NCI-H446 treated with DMSO at 0.1 percent for 48 hours (cell line): Measurements from ENCODE around the gene KLC1.

Experiments used
- DNase-seq: peaks from one replicate; lab custom pipeline; 2025; lab: John Stamatoyannopoulos, UW

Gene KLC1

DNA sequence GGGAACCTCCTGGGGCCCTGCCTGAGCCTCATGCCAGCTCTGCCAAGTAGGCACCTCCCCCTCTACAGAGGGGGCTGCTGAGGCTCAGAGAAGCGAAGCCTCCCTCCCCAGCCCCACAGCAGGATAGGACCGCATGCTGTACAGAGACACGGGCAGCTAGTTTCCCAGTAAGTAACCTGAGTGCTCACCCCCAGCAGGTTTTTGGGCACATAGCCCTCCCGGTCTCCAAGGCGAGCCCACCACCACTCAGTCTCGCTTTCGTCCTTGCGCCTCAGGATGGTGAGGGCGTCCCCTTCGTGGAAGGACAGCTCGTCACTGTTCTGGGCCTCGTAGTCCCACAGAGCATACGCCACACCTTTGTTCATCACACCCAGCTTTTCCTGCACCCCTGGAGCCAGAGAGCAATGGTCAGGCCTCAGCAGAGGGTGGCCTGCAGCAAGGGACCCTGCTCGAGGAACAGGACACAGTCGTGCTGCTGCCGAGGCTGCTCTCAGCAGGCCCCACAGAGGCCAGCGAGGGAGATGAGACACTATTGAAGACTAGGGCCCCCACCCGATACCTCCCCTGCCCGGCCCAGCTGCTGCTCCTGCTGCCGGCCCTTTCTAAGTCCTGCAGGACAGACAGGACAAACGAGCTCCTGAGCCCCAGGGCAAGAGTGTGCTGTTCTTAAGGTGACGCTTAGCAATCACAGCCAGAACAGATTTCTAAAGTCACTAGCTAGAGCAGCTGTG, 107.0 kb downstream of the KLC1 start:
- no peak for DNase-seq

DNA sequence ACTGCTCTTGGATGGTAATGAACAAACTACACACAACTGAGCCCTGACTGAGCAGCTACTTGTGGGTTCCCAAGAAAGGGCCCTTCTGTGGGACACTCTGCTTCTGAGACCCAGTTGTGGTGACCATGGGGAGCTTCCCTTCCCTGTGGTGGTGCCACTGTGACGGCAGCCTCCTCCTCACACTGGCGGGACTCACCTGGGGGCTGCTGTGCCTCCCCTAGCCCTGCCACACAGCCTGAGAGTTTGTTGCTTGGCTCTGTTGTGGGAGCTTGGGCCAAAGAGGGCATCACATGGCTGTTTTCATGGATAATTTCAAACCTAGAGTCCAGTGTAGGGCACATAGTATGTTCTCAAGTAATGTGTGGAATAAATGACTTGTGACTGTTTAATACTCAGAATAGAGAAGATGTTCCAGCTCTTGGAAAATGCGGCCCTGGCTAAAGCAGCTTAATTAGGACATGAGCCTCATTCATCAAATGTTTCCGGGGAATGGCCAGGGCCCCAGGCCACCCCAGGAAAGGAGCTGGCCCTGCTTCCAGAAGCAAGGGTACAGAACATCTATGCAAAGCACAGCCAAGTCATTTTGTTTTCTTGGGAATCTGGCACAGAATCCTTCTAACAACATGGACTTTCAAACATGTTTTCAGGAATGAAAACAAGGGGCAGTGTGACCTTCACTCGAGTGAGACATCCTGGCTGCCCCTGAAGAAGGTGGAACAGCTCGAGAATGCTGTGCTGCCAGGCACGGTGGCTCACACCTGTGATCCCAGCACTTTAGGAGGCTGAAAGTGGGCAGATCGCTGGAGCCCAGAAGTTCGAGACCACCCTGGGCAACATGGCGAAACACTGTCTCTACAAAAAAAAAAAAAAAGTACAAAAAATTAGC, 107.8 kb downstream of the KLC1 start:
- DNase-seq: no peak

DNA sequence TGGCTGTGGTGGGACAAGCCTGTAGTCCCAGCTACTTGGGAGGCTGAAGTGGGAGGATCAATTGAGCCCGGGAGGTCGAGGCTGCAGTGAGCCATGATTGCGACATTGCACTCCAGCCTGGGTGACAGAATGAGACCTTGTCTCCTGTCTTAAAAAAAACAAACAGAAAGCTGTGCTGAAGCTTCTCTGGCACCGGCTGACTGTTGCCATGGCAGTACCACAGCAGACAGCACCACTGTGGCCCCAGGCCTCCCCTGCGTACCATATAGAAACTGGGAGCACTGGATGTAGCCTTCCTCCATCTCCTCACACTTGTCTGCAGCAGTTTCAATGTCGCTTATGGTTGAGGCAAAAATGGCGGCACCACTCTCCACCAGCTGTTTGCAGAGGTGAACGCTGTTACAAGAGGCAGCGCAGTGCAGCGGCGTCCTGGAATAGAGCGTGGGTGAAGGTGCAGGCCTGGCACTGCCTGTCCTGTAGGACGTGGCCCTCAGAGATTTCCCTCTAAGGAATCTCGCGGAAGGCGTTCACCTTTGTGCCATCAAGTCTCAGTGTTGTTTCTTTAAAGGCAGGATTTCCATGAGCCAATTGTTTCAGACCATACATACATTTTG, 108.5 kb downstream of the KLC1 start:
- no peak for DNase-seq

DNA sequence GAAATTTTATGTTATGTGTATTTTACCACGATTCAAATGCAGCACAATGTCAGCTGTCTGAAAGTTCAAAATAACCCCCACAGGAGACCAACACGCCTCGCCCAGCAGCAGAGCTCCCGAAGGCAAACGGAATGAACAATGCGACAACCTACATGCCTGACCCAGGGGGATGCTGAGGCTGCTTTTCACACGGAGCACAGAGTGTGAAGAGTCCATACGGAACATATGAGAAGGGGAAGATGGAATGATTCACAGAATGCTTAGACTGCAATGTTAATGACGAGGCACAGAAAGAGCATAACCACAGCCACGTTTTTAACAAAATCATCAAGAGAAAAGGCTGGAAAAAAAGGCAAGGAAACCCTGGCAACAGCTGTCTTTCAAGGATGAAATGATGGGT, 109.2 kb downstream of the KLC1 start:
- DNase-seq: no peak

DNA sequence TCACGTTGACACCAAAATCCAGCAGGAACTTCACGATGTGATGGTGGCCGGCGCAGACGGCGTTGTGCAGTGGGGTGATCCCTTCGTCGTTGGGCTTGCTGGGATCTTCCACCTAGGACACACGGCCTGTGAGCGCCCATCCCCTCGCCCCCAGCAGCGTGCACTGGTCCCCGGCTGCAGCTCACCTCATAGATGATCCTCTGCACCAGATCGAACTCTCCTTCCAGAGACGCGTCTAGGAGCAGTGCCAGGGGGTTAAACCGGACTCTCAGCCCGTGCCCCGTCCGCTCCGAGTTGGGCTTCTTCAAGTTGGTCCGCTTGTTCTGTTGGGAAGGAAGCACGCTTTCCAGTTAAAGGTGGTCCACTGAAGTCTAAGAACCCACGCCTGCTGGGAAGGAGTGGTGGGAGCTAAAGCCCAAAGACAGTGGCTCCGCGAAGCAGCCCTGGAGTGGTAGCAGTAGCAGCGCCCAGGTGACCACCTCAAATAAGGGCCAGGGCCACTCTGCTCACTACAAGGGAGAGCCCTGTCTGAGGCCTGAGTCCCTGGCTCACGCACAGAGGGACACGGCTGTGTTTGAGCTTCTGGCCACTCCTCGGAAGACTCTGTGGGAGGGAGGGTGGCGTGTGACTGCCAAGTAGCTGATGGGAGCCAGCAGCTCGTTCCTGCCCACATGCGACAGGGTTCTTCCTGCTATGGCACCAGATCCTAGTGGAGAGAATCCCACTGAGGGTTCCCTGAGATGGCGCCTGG, 109.9 kb downstream of the KLC1 start:
- DNase-seq: no peak

DNA sequence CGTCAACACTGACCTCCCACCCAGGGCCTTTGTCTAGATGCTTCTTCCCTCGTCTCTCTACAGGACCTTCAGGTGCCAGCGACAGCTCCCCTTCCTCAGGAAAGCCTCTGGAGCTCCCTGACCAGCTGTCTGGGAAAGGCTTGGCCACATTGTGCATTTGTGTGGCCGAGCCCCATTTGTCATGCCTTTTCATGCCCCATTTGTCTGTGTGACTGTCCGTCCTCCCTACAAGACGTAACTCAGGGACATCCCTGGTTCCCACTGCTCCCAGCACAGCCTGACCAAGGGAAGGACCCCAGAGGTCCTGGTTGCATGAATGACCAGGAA, 110.4 kb downstream of the KLC1 start:
- no peak for DNase-seq

DNA sequence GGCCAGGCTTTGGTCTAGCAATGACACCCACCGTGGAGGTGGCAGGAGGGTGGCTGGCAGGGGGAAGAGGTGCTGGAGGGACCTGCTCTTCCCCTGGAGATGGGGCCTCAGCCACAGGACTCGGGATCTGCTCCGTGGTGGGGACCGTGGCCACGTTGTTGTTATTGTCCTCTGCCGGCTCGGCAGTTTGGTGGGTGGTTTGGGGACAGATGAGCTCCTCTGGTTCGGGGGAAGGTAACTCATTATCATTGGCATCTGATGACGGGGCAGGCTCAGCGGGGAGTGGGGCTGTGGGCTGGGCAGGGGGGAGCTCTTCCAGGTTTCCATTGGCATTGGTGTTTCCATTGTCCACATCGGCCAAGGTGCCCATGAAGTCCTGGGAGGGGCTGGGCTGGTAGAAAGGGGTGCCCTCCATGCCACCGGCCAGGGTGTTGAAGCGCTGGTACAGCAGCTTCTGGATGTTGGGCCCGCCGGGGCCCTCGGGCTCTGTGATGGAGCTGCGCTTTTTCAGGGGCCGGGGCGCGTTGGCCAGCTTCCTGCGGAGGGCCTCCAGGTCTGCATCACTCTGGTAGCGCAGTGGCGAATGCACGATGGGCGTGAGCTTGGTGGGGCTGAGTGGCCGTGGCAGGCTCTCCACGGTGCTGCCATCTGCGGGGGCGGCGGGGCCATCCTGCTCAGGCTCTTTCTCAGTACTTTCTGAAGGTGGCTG, 110.9 kb downstream of the KLC1 start:
- no peak for DNase-seq

DNA sequence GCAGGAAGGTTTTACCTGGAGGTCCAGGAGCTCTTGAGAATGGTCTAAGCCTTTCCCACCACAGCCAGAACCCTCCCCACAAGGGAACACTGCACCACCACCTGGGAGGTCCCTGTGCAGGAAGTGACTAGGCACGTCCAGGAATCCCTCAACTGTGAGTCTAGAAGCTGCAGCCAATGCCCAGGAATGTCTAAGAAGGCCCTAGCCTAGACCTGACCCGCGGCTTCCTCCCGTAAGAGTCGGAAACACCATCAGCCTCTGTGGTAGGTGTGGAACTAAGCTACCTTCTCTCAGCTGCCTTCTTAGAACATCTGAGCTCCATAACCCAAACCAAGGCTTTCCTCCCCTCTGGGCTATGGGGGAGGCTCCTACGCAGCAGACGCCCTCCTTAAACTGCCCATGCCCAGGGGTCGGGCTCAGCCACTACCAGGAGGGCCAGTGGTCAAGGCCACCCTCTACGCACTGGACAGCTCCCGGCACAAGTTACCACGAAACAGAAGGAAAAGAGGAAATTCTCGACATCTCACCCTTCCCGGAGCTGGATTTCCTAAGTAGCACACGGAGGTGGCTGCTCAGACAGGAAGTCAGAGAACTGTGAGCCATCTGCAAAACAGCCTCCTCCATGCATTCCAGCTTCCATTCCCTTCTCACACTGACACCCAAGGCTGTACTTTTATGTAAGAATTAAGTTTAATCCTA, 112.1 kb downstream of the KLC1 start:
- no peak for DNase-seq

DNA sequence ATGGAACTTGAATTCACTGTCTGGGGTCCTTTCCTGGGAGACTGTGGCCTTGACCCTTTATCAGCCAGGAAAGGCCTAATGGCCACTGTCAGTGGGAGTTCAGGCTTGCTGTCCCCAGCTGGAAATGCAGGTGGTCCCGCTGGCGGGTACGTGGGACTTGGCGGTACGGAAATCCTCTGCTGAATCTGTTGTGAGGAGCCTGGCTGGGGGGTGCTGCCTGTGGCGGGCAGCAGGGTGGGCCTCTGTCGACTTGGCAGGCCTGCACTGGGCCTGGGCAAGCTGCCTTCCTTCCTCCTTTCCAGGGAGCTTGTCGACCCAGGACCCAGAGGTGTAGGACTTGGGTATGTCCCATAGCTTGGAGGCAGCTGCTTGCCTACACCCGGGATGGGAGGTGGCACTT, 112.9 kb downstream of the KLC1 start:
- no peak for DNase-seq

DNA sequence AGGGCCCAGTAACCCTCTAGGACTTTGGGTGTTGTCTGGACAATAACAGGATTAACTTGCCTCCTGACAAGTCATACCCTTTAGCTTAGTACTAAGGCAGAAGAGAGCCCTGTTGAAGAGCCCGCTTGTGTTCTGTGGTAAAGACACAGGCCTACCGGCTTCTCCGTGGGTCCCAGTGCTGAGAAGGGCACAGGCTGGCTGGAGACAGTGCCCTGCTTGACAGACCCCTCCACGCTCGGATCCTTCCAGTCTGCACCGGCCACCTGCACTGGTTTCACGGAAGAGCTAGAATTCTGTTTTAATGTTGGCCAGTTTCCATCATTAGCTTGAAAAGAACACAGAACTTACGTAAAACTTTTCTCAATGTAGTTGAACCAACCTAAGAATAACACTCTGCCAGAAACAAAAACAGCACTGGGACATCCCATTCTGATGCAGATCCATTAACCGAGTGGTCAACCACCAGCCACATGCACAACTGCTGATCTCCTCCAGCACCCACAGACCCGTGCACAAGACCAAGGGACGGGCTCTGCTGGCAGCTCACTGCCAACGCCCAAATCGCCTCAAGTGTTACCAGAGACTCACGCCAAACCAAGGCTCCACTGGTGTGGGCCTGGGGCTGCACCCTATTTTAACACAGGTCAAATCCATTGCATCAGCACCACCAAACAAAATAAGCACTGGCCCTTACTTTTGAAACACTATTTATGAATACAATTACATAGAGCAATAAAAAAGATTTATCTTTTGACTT, 113.7 kb downstream of the KLC1 start:
- DNase-seq: no peak

DNA sequence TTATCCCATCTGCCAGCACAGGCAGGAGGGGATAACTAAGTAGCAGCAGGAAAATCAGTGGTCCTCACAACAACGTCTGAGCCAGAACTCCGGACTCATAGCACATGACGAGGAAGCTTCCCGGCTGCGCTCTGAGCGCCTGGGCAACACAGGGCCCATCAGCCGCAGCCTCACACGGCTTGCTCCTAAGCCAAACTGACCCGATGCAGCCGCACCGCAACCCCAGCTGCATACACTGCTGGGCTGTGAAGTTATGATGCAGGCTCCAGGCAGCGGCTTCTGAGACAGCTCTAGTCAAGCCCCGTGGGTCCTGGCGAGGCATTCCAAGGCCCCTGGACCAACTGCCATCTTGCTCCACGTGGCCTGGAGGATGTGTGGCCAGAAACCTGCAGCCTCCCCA, 114.7 kb downstream of the KLC1 start:
- DNase-seq: no peak

DNA sequence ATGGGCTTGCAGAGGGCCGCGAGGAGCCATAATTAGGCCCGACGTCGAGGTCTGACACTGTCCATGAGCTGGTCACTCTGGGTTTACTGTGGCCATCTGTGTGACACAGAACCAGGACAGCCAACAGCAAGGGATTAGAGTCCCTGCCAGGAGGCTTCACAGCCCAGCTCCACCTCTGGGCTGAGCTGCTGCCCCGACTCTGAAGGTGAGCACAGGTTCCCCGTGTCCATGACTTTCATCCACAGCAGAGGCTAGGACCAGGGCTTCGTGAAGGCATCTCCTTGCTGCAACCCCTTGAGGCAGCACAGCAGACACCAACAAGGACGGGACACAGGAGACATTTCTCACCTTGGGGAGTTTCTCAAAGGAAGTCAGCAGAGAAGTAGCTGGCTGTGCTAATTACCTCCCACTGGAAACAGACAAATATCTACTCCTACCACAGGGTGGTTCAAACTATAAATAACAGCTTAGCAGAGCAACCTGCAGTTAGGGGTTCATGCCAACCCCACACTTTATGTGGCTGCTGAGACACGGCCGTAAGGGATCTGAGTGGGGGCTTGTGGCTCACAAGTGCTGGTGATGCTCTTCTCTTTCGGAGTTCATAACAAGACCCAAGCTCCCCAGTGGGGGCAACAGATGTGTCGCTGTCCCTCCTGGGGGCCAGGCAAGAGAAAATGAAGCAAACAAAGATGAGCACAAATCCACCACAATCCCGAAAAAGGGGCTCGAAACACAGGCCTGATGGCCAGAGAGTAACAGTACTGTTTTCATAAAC, 115.8 kb downstream of the KLC1 start:
- no peak for DNase-seq

DNA sequence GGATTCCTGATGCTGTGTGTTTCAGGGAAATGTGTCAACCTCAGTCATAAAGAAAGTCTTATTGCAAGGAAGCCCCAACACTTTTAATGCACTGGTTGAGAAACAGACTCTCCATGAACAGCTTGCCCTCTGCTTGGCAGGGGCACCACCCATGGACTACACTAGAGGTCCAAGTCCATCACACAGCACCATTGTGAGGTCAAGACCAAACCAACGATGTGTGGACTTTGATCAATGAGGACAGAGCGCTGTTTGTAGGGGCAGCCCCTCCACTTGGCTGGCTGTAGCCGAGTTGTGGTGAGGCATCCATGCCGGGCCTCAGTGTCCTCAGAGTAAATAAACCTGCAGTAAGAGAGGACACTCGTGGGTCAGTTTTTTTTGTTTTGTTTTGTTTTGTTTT, 116.4 kb downstream of the KLC1 start:
- no peak for DNase-seq

DNA sequence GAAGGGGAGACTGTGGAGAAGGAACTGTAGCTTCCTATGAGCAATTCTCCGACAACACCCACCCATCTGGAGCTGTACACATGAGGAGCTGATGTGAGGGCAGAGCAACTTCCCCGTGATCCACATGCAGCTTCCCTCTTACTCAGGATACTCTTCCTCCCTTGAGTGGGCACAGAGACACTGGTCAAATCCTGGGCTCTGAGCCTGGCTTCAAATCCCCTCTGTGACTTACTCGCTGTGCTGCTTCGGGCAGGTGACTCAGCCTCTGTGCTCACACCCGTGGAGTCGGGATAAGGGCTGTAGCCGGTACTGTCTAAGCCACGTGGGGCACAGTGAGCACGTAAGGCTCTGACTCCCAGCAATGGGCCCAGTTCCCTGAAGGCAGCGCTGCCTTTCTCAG, 117.7 kb downstream of the KLC1 start:
- DNase-seq: no peak

DNA sequence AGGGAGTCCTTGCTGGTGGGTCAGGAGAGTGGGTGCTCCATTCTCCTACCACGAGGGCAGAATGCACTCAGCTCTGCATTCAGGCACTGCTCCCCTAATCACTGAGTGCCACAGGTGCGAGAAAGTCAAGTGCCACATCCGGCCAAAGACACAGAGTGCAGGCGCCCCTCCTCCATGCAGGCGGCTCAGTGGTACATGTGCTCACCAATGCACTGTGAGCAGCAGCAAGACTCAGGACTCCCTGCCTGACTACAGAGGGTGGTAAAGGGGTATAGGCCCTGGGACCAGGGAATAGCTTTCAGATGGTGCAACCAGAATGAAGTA, 119.5 kb downstream of the KLC1 start:
- DNase-seq: no peak

DNA sequence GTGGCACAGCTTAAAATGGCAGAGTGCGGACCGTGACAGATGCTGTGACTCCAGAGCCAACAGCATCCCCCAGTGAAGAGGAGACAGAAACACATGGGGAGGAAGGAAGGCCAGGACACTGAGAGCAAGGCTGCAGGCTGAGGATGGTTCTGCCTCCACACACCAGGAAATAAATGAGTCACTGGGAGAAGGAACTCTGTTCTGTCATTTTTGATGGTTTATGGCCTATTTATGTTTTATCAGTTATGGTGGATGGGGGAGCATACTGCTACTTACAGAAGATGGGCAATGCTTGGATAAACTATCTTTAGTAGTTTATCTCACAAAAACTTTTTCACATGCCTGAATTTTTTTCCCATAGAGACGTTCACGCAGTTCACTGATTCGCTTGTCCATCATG, 120.4 kb downstream of the KLC1 start:
- no peak for DNase-seq

DNA sequence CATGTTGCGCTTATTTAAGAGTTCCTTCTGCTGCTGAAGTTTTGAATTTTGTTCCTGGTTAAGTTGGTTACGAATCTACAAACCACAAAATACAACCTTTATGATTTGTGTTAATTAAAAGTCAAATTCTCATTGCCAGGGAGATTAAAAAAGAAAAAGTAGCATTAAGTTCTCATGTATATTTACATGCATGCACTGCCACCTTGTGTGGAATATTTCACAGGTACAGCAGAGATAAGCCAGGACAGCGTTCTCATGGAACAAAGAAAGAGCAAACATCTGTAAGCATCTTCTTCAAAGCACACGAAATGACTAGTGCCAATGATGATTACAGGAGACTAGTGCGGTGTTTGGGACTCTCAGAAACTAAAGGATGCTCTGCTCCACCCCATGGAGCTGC, 120.8 kb downstream of the KLC1 start:
- DNase-seq: no peak
